Stimulated activated CD4-positive, alpha-beta T cell treated with anti-CD3 and anti-CD28 coated beads, Interleukin-15, amount 100 ng/mL, for 1 hour (primary cell): ENCODE results near the gene SLC4A2.

Experiments used
- DNase-seq, 2 donors: peaks; one replicate each; pipeline ENCODE4 v3.0.0-alpha.2; 2020; ENCODE audit warnings: low read depth in 1 of 2, low spot score in 1 of 2

Gene SLC4A2

GRCh38 chr7:151078233-151079040 lies 19.0 kb downstream of the SLC4A2 start:
- DNase-seq = no peak

- no peak for DNase-seq
Measured at GRCh38 chr7:151079199-151079910, 20.0 kb downstream of the SLC4A2 start.

- no peak for DNase-seq
Measured at GRCh38 chr7:151080067-151080521, 20.7 kb downstream of the SLC4A2 start.

DNA sequence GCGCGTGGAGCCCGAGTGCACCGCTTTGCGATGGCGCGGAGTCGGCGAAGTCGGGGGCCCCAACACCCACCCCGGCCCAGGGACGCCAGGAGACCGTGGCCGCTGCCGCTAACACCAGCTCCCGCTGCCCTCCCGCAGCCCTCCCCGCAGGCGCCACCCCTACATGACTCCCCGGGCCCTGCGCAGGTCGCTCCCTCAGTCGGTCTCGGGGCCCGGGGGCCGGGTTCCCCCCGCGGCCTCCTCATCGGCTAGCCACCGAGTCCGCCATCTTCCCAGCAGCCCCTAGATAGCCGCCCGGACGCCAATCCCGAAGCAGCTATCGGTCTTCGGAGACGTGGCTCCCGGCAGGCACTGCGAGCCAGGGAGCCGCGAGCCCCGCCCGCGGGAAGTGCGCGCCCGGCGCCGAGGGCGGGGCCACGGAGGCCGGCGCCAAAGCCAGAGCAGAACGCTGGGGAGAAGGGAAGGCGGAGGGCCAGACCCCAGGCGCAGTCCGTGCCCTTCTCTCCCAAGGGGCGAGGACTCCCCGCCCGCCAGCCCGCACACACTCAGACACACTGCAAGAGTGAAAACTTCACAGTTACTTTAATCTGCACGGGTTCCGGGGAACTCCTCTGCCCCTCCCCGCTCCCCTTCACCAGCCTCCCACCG lies 21.3 kb downstream of the SLC4A2 start, which contains the start of gene FASTK:
Gene FASTK, minus strand, starts transcription at position 288 of the 648 bp plus-strand sequence. Its CDS starts 43 bp downstream, at position 245.
- DNase-seq = peak; percentile 74 to 80

DNA sequence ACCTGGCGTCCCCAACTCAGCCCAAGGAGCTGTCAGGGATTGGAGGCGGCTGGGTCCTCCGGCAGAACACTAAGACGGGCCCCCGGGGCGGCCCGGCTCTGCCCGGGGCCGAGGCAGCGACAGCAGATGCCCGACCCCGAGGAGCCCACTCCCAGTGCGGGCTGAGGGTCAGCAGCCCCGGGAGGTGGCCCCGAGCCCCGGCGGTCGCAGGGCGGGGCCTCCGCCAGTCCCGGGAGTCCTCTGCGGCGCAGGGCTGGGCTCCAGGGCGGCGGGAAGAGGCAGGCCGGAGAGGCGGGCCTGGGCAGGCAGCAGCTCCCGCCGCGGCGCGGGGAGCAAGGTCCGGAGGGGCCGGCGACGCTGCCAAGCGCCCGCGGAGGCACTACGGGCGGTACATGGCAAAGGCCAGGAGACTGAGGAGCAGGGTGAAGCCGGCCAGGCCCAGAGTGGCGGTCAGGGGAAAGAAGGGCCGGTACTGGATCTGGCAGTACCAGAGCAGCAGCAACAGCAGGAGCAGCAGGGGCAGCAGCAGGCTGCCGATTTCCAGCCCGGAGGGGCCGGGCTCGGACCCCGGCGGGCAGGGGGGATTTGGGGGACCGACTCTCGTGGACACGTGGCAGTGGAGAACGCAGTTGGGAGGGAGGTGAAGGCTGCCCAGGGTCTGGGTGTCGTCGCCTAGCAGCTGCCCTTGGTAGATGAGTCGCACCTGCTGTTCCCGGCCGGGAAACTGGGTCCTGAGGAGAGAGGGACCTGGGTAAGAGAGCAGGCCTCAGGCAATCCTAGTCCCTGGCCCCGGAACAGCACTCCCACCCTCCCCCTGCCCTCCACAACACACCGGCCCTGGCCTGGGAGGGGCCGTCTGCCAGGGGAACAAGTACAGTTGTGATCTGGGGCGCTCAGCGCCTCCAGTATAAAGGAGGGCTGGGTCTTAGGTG lies 22.0 kb downstream of the SLC4A2 start:
- no peak for DNase-seq

- DNase-seq = no peak
Measured at GRCh38 chr7:151082141-151083070, 23.0 kb downstream of the SLC4A2 start.

- DNase-seq = peak; percentile 66 to 74
Measured at GRCh38 chr7:151083071-151083823, 23.9 kb downstream of the SLC4A2 start, which contains the start of gene TMUB1. TMUB1 (minus strand) TSS chr7:151083493; CDS start chr7:151082563, 930 bp downstream.

GRCh38 chr7:151083824-151084160 lies 24.4 kb downstream of the SLC4A2 start:
- no peak for DNase-seq

DNA sequence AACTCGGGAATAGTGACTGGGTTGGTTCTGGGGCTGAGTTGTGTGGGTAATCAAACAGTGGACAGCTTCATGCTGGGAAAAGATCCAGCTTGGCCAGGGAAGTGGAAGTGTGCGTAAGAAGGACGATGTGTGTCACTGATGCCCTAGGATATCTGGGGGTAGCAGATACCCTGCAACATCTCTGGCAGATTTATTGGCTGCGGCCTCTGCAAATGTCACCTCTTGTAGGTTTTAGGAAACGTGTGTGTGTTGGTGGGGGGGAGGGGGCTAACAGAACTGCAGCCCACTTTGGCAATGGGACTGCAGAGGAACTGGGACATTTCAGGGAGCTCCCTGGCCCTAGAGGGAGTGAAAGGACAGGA lies 25.9 kb downstream of the SLC4A2 start:
- no peak for DNase-seq

DNA sequence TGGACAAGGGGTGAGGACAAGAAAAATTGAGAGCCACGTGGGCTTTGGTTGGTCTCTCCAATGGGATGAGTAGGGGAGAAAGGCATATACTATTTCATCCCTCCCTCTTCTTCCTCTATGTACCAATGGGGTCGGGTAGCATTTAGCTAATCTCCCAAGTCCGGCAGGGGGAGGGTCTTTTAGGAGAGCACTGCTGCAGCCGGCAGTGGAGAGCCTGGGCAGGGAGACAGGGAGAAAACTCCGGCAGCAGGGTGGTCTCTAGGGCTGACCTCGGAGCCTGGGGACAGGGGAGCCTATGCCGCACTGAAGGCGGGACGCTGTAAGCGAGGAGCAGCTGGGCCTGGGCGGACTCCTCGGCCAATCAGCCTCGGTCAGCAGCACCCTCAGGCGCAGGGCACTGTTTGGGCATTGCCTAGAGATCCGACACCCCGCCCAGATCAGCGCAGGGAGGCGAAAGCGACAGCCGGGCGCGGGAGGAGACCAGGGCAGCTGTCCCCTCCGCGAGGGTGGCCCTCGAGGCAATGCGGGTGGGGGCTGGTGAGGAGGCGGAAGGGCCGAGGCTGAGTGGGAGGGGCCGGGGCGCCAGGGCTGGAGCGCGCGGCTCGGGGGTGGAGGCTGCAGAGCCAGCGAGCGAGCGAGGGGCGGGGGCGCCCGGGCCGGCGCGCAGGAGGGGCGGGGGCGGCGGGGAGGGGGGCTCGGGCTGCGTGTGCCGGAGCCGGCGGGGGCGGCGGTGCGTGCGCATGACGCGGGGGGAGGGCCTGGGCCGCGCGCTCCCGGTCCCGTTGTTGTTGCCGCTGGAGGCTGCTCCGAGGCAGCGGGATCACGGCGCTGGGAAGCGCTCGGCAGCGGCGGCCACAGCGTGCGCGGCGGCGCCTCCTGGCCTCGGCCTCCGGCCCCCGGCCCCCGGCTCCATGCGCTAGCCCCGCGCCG lies 26.6 kb downstream of the SLC4A2 start, which contains the start of gene AGAP3:
Gene AGAP3, plus strand, starts transcription at position 785 of the 930 bp plus-strand sequence. CDS start 267 bp downstream, outside the sequence.
- peak in 1 of 2 donors; percentile 52 for DNase-seq

- no peak for DNase-seq
Measured at GRCh38 chr7:151086802-151087244, 27.4 kb downstream of the SLC4A2 start.

- DNase-seq = no peak
Measured at GRCh38 chr7:151087245-151088018, 28.0 kb downstream of the SLC4A2 start.

DNA sequence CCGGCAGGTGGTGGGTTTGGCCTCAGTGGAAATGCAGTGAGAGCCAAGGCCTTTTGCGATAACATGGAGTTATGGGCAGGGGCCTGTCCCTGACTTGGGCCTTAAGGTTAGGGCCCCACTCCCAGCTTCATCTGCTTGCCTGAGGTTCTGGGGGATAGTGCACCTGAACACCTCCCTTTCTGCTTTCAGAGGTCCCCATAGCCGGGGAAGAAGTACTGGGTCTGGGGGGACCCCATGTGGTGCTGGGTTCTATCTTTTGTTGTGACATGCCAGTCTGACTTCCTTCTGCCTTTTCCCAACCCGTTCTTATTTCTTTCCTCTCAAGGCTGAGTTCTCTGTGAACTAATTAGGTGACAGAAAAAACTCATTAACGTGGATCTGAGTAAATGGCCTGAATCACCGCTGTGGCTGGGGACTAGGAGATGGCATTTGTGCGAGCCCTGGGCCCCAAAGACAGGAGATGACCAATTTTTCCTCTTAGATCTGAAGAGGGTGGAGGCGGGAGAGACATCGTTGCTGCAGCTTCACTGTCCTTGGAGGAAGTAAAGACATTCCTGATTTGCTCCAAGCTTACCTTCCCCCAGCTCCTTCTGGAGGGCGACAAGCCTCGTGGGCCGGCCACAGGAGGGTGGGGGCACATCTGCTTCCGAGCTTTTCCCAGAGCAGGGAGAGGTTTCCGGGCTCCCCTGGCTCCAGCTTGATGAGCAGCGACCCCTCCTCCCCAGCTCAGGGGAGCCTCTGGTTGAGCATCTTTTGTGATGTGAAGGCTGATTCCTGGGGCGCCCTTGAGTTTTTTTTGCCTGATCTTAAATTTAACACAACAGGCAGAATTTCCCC lies 28.8 kb downstream of the SLC4A2 start:
- DNase-seq = no peak

DNA sequence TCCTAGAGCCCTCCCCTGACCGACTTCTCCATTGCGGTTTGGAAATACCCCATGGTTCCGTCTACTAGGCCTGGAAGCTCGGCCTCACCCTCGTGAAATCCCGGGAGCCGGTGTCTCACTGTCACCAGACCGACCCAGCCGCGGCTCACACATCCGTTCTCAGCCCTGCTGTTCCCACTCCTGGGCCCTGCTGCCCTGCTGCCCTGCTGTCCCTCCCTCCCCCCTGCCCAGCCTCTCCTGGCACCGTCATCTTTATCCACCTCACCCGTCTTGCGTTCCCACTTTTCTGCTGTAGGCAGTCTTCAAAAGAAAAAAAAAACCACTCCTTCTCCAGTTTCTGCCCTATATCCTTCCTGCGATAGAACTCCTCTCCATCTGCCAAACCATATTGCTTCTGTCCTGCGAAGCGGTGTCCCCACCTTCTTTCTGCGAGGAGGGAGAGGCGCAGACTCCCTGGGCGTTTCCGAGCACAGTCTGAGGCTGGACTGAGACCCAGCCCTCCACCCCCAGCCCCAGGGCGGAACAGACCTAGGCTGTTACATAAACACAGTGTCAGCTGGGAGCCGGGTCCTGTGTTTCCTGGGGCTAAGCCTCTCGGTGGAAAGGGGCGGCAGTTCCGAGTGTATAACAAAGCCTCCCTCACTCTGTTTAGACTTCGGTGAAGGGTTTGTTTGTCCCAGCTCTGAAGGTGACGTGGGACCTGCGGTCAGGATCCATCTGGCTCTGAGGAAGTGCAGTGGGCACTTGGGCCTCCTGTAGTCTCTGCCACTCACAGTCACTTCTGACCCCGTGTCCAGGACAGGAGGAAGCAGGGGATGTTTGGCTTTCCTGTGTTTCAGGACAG lies 29.7 kb downstream of the SLC4A2 start:
- DNase-seq = no peak
